BE2C (cell line): ENCODE measurements around the gene ADK.

Source experiments
- DNase-seq: peaks from one replicate; pipeline ENCODE4 v3.0.0-alpha.2; 2020
- H3K27me3 ChIP-seq: fragments of 250-450 bp; sonication (Bioruptor Pico); 2 replicates; pipeline ENCODE4 v1.5.1; 2020; ENCODE audit warnings: mild to moderate bottlenecking
- H3K36me3 ChIP-seq: fragments of 250-450 bp; sonication (Bioruptor Pico); 2 replicates; pipeline ENCODE4 v1.5.1; 2020; ENCODE audit warnings: mild to moderate bottlenecking
- H3K4me1 ChIP-seq: fragments of 250-450 bp; sonication (Bioruptor Pico); 2 replicates; pipeline ENCODE4 v1.5.1; 2020
- H3K4me3 ChIP-seq: 2 replicates; pipeline ENCODE4 v1.5.1; 2011; ENCODE audit warnings: low read depth, low read length
- H3K9me3 ChIP-seq: fragments of 250-450 bp; sonication (Bioruptor Pico); 2 replicates; pipeline ENCODE4 v1.5.1; 2020
- CTCF ChIP-seq: IDR thresholded peaks from 2 replicates; pipeline ENCODE4 v1.5.1; 2012; ENCODE audit warnings: mild to moderate bottlenecking, low read depth, low read length

Gene ADK

GRCh38 chr10:74255888-74256357 is 104.9 kb downstream of the ADK start:
- Histone ChIP-seq H3K36me3 (no peaks in the 10 kb centered on the region), H3K4me1 (peaks cover 4% of the 10 kb centered on the region; the same call in 1 of the 2 replicates), H3K9me3 (no peaks in the 10 kb centered on the region), H3K27me3 (no peaks in the 10 kb centered on the region), H3K4me3 (no peak overlapping the region)
- DNase-seq: no peak
- TF ChIP-seq CTCF: no peak

GRCh38 chr10:74262856-74263255 is 111.8 kb downstream of the ADK start:
- Histone ChIP-seq H3K4me1 (no peaks in the 10 kb centered on the region), H3K27me3 (no peaks in the 10 kb centered on the region), H3K4me3 (no peak overlapping the region), H3K9me3 (no peaks in the 10 kb centered on the region), H3K36me3 (no peaks in the 10 kb centered on the region)
- DNase-seq: no peak
- no peak for TF ChIP-seq CTCF

GRCh38 chr10:74263996-74264395 is 113.0 kb downstream of the ADK start:
- no peaks in the 10 kb centered on the region for H3K27me3 ChIP-seq
- no peaks in the 10 kb centered on the region for H3K36me3 ChIP-seq
- no peaks in the 10 kb centered on the region for H3K4me1 ChIP-seq
- no peaks in the 10 kb centered on the region for H3K9me3 ChIP-seq
- TF ChIP-seq CTCF: no peak
- H3K4me3 ChIP-seq: no peak overlapping the region
- DNase-seq: no peak

- H3K27me3 ChIP-seq: no peaks in the 10 kb centered on the region
- no peak overlapping the region for H3K4me3 ChIP-seq
- DNase-seq: no peak
- H3K9me3 ChIP-seq: no peaks in the 10 kb centered on the region
- no peaks in the 10 kb centered on the region for H3K36me3 ChIP-seq
- TF ChIP-seq CTCF: no peak
- H3K4me1 ChIP-seq: no peaks in the 10 kb centered on the region
Observed at GRCh38 chr10:74272288-74272687, 121.3 kb downstream of the ADK start.

- no peaks in the 10 kb centered on the region for H3K9me3 ChIP-seq
- TF ChIP-seq CTCF: no peak
- H3K4me1 ChIP-seq: no peaks in the 10 kb centered on the region
- no peaks in the 10 kb centered on the region for H3K27me3 ChIP-seq
- no peak overlapping the region for H3K4me3 ChIP-seq
- no peak for DNase-seq
- H3K36me3 ChIP-seq: no peaks in the 10 kb centered on the region
Observed at GRCh38 chr10:74275755-74276290, 124.8 kb downstream of the ADK start.

GRCh38 chr10:74276416-74276815 is 125.4 kb downstream of the ADK start:
- no peaks in the 10 kb centered on the region for H3K36me3 ChIP-seq
- TF ChIP-seq CTCF: no peak
- H3K4me3 ChIP-seq: no peak overlapping the region
- H3K9me3 ChIP-seq: no peaks in the 10 kb centered on the region
- H3K4me1 ChIP-seq: no peaks in the 10 kb centered on the region
- no peak for DNase-seq
- no peaks in the 10 kb centered on the region for H3K27me3 ChIP-seq
